Transverse colon (tissue), 4 donors: ENCODE results near the gene TRAPPC10. TPM values are rescaled to one million over a fixed set of nuclear protein-coding genes. Genes with fewer than 3 reads are reported as not detected.

ENCODE experiments used
- DNase-seq: peaks from one replicate; pipeline ENCODE4 v3.0.0-alpha.2; 2019
- H3K27ac ChIP-seq, 4 donors: fragments of 200-600 bp; sonication (generic); 2 replicates each; pipeline ENCODE4 v1.5.1; 2016 to 2018; ENCODE audit warnings: inconsistent platforms in 4 of 4
- H3K27me3 ChIP-seq: fragments of 200-600 bp; sonication (generic); 2 replicates; pipeline ENCODE4 v1.5.1; 2017; ENCODE audit warnings: inconsistent platforms
- H3K36me3 ChIP-seq, 4 donors: fragments of 200-600 bp; sonication (generic); 2 replicates each; pipeline ENCODE4 v1.5.1; 2017 to 2019; ENCODE audit warnings: inconsistent platforms in 4 of 4
- H3K4me1 ChIP-seq, 4 donors: fragments of 200-600 bp; sonication (generic); 2 replicates each; pipeline ENCODE4 v1.5.1; 2017 to 2020; ENCODE audit warnings: inconsistent platforms in 4 of 4
- H3K4me3 ChIP-seq, 4 donors: fragments of 200-600 bp; sonication (generic); 1 replicate in 1 of 4; 2 replicates in 3 of 4; pipeline versions ENCODE4 v1.5.1 to v1.6.1; 2017 to 2019; ENCODE audit warnings: inconsistent platforms in 4 of 4
- H3K9me3 ChIP-seq, 2 donors: fragments of 200-600 bp; sonication (generic); 2 replicates each; pipeline ENCODE4 v1.5.1; 2017 to 2019; ENCODE audit warnings: inconsistent platforms in 2 of 2
- EP300 ChIP-seq: sonication (generic); formaldehyde crosslinking; IDR thresholded peaks from one replicate; pipeline ENCODE4 v1.6.1; 2017; ENCODE audit warnings: antibody characterized with exemption, low read depth
- POLR2A ChIP-seq: fragments of 450-650 bp; IDR thresholded peaks from one replicate; pipeline ENCODE4 v1.6.1; 2016; ENCODE audit warnings: antibody characterized with exemption, mild to moderate bottlenecking, moderate library complexity
- POLR2AphosphoS5 ChIP-seq, 3 donors: sonication (generic); formaldehyde crosslinking; IDR thresholded peaks; one replicate each; pipeline ENCODE4 v1.6.1; 2016; ENCODE audit warnings: antibody characterized with exemption in 3 of 3
- WGBS, 2 donors: methylation state at CpG; one replicate each; pipeline ENCODE4 v1.1.5; 2018; ENCODE audit warnings: low coverage in 1 of 2; 5-methylcytosine and 5-hydroxymethylcytosine counted together
- in situ Hi-C, 4 donors: fragments of 200-750 bp; cut with MboI; loops; one replicate each; pipeline versions ENCODE4 v1.15.0 to v1.15.1; 2017; ENCODE audit warnings: low sequenced_read_pairs in 3 of 4, low pct_ligation_motif_present in 1 of 4, low pct_unique_long_range_greater_than_20kb in 1 of 4
- intact Hi-C: fragments of 100-400 bp; cut with DNase I; formaldehyde crosslinking; loops from one replicate; pipeline ENCODE4 v1.15.1; 2023; ENCODE audit warnings: low total_unique reads
- total RNA-seq, 4 donors: library from RNA; depleted of rRNA; stranded (reverse); fragments of >200 nt; gene quantifications; one replicate each; pipeline ENCODE4 v1.1.0, GENCODE V29; 2016
- TF ChIP-seq, protein P1 (sequence below), 5 experiments: fragments of 200-600 bp in 3 of 5; fragments of 450-650 bp in 2 of 5; sonication (generic) in 3 of 5; IDR thresholded peaks; 1 replicate in 2 of 5; 2 replicates in 3 of 5; pipeline ENCODE4 v1.5.1; 2016 to 2017; ENCODE audit warnings: antibody characterized with exemption in 5 of 5, inconsistent platforms in 3 of 5, mild to moderate bottlenecking in 2 of 5, moderate library complexity in 1 of 5

Gene TRAPPC10
- total RNA-seq, 4 donors from 2014 or later = 71.0 to 81.5 (median 79.8) TPM

- Histone ChIP-seq H3K27me3 (no peaks in the 10 kb centered on the region), H3K36me3 (peaks cover 0 to 30% (median 14%) of the 10 kb centered on the region in 4 donors), H3K4me3 (no peak overlapping the region), H3K27ac (no peak overlapping the region), H3K9me3 (no peaks in the 10 kb centered on the region), H3K4me1 (no peaks in the 10 kb centered on the region)
- DNase-seq = no peak
- intact Hi-C loops (no loop called here), in situ Hi-C loops (no loop called here)
- WGBS, 2 donors = 88% methylated on average over 26 of the region's 29 CpGs; no CpG with 5 or more reads in 1 of the 2 donors
- TF ChIP-seq, protein P1, sequence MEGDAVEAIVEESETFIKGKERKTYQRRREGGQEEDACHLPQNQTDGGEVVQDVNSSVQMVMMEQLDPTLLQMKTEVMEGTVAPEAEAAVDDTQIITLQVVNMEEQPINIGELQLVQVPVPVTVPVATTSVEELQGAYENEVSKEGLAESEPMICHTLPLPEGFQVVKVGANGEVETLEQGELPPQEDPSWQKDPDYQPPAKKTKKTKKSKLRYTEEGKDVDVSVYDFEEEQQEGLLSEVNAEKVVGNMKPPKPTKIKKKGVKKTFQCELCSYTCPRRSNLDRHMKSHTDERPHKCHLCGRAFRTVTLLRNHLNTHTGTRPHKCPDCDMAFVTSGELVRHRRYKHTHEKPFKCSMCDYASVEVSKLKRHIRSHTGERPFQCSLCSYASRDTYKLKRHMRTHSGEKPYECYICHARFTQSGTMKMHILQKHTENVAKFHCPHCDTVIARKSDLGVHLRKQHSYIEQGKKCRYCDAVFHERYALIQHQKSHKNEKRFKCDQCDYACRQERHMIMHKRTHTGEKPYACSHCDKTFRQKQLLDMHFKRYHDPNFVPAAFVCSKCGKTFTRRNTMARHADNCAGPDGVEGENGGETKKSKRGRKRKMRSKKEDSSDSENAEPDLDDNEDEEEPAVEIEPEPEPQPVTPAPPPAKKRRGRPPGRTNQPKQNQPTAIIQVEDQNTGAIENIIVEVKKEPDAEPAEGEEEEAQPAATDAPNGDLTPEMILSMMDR (IDR thresholded peaks at IDR 0.05) = no peak
- TF ChIP-seq EP300 (no peak), POLR2AphosphoS5 (IDR thresholded peaks at IDR 0.05) (no peak), POLR2A (no peak)
Observed at GRCh38 chr21:43971201-43971991, 40.7 kb upstream of the TRAPPC10 start.

DNA sequence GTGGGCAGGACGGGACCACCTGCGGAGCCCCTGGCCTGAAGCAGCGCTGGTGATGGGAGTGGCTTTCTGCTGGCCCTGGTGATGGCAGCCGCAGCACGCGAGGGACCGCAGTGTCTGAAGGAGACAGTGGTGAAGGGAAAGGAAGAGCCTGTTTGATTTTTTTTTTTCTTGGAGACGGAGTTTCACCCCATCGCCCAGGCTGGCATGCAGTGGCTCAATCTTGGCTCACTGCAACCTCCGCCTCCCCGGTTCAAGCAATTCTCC is 40.2 kb upstream of the TRAPPC10 start:
- Histone ChIP-seq H3K4me1 (no peaks in the 10 kb centered on the region), H3K27ac (no peak overlapping the region), H3K9me3 (no peaks in the 10 kb centered on the region), H3K27me3 (no peaks in the 10 kb centered on the region), H3K4me3 (no peak overlapping the region), H3K36me3 (peaks cover 0 to 30% (median 14%) of the 10 kb centered on the region in 4 donors)
- in situ Hi-C loops = no loop called here
- no peak for DNase-seq
- TF ChIP-seq POLR2A (no peak), POLR2AphosphoS5 (IDR thresholded peaks at IDR 0.05) (no peak), EP300 (no peak)
- TF ChIP-seq, protein P1 (IDR thresholded peaks at IDR 0.05) = no peak
- WGBS, 2 donors = 98% methylated on average over 11 of the region's 11 CpGs; no CpG with 5 or more reads in 1 of the 2 donors
- intact Hi-C loops = no loop called here

GRCh38 chr21:43972850-43973633 is 39.1 kb upstream of the TRAPPC10 start:
- in situ Hi-C loops (no loop called here), intact Hi-C loops (no loop called here)
- 80 to 92% methylated on average over 5 to 29 of the region's 29 CpGs for WGBS, 2 donors
- TF ChIP-seq, protein P1 (IDR thresholded peaks at IDR 0.05) = no peak
- TF ChIP-seq EP300 = no peak
- Histone ChIP-seq H3K27ac (no peak overlapping the region), H3K9me3 (no peaks in the 10 kb centered on the region), H3K4me1 (no peaks in the 10 kb centered on the region), H3K27me3 (no peaks in the 10 kb centered on the region), H3K36me3 (peaks cover 0 to 31% (median 12%) of the 10 kb centered on the region in 4 donors), H3K4me3 (no peak overlapping the region)
- no peak for DNase-seq

GRCh38 chr21:43973634-43973955 is 38.5 kb upstream of the TRAPPC10 start:
- TF ChIP-seq POLR2AphosphoS5 (IDR thresholded peaks at IDR 0.05) (no peak), EP300 (no peak)
- WGBS, 2 donors = 76 to 96% methylated on average over 6 to 12 of the region's 12 CpGs
- no peak overlapping the region for H3K4me3 ChIP-seq
- peaks cover 0 to 35% (median 14%) of the 10 kb centered on the region in 4 donors for H3K36me3 ChIP-seq
- DNase-seq = no peak
- H3K27me3 ChIP-seq = no peaks in the 10 kb centered on the region
- no peaks in the 10 kb centered on the region for H3K4me1 ChIP-seq
- in situ Hi-C loops (no loop called here), intact Hi-C loops (no loop called here)
- H3K9me3 ChIP-seq = no peaks in the 10 kb centered on the region
- H3K27ac ChIP-seq = no peak overlapping the region
